WI38 (cell line): ENCODE measurements around the gene TSSK2.
A peak's percentile ranks its signal among the peaks of the same experiment; 100 is the strongest.

ENCODE experiments used
- H3K4me3 ChIP-seq: 2 replicates; pipeline ENCODE4 v1.5.1; 2011; ENCODE audit warnings: low read depth, mild to moderate bottlenecking, control low read depth, low read length
- CTCF ChIP-seq: IDR thresholded peaks from 2 replicates; pipeline ENCODE4 v1.5.1; 2012; ENCODE audit warnings: low read depth, mild to moderate bottlenecking, control low read depth, low read length

The TSSK2 gene

GRCh38 chr22:19121631-19122142, 9.4 kb upstream of the TSSK2 start:
- no peak for TF ChIP-seq CTCF
- H3K4me3 ChIP-seq, result peak overlapping the region; percentile 90

- TF ChIP-seq CTCF, result no peak
- H3K4me3 ChIP-seq, result peak within 1 kb of the TSS; percentile 90
Observed at GRCh38 chr22:19122143-19122751, 8.9 kb upstream of the TSSK2 start, which contains the start of gene DGCR2. Gene DGCR2 (minus strand): TSS chr22:19122412. CDS start chr22:19122206, 206 bp downstream.

GRCh38 chr22:19122752-19123492, 8.2 kb upstream of the TSSK2 start:
- TF ChIP-seq CTCF, result no peak
- peak overlapping the region; percentile 56 for H3K4me3 ChIP-seq

GRCh38 chr22:19123936-19124335, 7.2 kb upstream of the TSSK2 start:
- no peak for TF ChIP-seq CTCF
- H3K4me3 ChIP-seq, result no peak overlapping the region

- TF ChIP-seq CTCF, result no peak
- H3K4me3 ChIP-seq, result no peak overlapping the region
Observed at GRCh38 chr22:19124377-19124776, 6.7 kb upstream of the TSSK2 start.

- H3K4me3 ChIP-seq, result no peak overlapping the region
- no peak for TF ChIP-seq CTCF
Observed at GRCh38 chr22:19125011-19125410, 6.1 kb upstream of the TSSK2 start.
